ENCODE results near the gene APC. TPM values are rescaled to one million over a fixed set of nuclear protein-coding genes. Genes with fewer than 3 reads are reported as not detected.

Gene APC
- total RNA-seq, 2 experiments from 2014 or later: 28.6 to 33.6 TPM

DNA sequence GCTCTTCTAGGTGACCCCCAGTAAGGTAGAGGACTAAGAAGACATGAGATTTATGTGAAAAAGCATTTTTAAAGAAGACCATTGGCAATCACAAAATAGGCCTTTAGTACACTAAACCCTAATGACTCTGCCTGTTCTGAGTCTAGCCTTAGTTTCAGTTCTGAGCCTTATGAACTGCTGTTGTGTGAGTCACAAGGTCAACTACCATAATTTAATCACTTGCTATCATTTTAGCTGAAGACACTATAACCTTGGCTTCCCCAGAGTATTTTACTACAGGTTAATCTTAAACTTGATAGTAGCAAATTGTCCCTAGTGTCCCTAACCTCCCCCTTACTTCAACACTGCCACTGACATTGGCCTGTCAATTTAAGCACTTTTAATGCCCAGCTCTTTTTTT lies 34.4 kb downstream of the APC start:
- POLR2A ChIA-PET: interaction anchor here (0.7 kb wide), 1 partner anchor 150 kb away, joined by 3 read pairs; no protein-coding TSS in a partner anchor
- DNase-seq: no peak
- no peaks in the 10 kb centered on the region for H3K9me3 Mint-ChIP-seq
- peaks cover 13% of the 10 kb centered on the region for H3K36me3 Mint-ChIP-seq
- H3K27me3 Mint-ChIP-seq: no peaks in the 10 kb centered on the region
- H3K27ac Mint-ChIP-seq: no peak overlapping the region
- ATAC-seq (ENCODE audit: low read depth): no peak
- no peaks in the 10 kb centered on the region for H3K4me1 Mint-ChIP-seq
- H3K4me3 Mint-ChIP-seq: no peak overlapping the region

DNA sequence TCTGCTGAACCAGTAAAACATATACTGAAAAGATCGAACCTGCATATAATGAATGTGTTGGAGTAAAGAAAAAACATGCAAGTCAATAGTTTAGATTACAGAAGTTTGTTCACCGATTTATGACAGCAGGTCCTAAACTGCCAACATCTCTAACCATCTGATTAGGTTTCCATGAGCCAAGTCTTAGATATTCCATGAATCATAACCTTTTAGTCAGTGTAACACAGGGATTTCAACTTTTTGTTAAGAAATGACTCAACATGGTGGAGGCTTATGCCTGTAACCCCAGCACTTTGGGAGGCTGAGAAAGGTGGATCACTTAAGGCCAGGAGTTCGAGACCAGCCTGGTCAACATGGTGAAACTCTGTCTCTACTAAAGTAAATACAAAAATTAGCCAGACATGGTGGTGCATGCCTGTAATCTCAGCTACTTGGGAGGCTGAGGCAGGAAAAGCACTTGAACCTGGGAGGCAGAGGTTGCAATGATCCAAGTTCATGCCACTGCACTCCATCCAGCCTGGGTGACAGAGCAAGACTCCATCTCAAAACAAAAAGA lies 38.7 kb downstream of the APC start:
- DNase-seq (no peak), ATAC-seq (ENCODE audit: low read depth) (no peak)
- Mint-ChIP-seq H3K9me3 (no peaks in the 10 kb centered on the region), H3K27me3 (no peaks in the 10 kb centered on the region), H3K36me3 (peaks cover 22% of the 10 kb centered on the region), H3K4me1 (no peaks in the 10 kb centered on the region), H3K4me3 (no peak overlapping the region), H3K27ac (no peak overlapping the region)
- POLR2A ChIA-PET: no interaction called here

DNA sequence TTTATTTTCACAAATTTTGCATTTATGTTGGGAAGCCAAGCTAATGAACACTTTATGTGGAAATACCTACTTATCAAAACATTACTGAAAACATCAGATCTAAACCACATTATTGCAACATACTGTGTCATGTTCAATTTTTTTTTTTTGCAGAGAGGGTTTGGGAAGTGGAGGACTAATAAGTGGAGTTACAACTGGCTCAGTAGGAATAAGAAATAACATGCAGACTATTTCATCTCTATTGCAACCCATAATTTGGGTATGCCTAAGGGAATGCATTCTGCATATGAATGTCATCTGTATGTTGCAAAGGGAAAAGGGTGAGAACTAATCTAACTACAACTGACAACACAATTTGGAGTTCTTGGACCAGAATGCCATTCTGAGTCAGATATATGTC lies 41.8 kb downstream of the APC start:
- Mint-ChIP-seq H3K27ac (no peak overlapping the region), H3K4me1 (no peaks in the 10 kb centered on the region), H3K9me3 (no peaks in the 10 kb centered on the region), H3K27me3 (no peaks in the 10 kb centered on the region), H3K36me3 (peaks cover 25% of the 10 kb centered on the region), H3K4me3 (no peak overlapping the region)
- POLR2A ChIA-PET: no interaction called here
- ATAC-seq (ENCODE audit: low read depth) (no peak), DNase-seq (no peak)

DNA sequence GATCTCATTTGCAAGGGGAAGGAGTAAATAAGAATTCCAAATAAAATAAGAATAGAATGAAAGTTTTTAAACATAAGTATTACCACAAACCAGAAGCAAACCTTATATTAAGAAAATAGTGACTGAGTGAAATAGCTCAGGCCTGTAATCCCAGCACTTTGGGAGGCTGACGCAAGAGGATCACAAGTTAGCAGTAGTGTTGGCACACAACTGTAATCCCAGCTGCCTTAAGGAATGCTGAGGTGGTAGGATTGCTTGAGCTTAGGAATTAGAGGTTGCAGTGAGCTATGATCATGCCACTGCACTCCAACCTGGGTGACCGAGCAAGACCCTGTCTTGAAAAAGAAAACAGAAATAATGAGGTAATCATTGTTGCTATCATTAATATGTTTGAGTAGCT lies 47.0 kb downstream of the APC start:
- no peak for ATAC-seq (ENCODE audit: low read depth)
- POLR2A ChIA-PET: no interaction called here
- Mint-ChIP-seq H3K9me3 (no peaks in the 10 kb centered on the region), H3K4me3 (no peak overlapping the region), H3K4me1 (no peaks in the 10 kb centered on the region), H3K27me3 (no peaks in the 10 kb centered on the region), H3K36me3 (peaks cover 12% of the 10 kb centered on the region), H3K27ac (no peak overlapping the region)
- DNase-seq: no peak

DNA sequence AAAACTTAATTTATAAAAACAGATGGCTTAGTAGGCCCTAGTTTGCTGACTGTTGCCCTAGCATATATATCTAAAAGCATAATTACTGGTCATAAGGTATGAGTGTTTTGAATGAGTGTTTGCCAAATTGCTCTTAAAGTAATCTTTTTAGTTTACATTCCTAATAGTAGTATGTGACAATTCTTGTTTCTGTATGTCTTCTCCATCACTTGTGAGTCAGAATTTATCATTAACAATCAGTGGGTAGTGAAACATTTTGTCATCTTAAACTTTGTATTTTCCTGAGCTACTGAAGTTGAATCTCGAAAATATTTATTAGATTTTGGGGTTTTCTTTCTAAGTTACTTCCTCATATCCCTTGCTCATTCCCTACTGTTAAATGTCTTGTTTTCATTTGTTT lies 49.6 kb downstream of the APC start:
- Mint-ChIP-seq H3K4me1 (no peaks in the 10 kb centered on the region), H3K27me3 (no peaks in the 10 kb centered on the region), H3K36me3 (peaks cover 1% of the 10 kb centered on the region), H3K9me3 (no peaks in the 10 kb centered on the region), H3K4me3 (no peak overlapping the region), H3K27ac (no peak overlapping the region)
- ATAC-seq (ENCODE audit: low read depth): no peak
- POLR2A ChIA-PET: no interaction called here
- DNase-seq: no peak

DNA sequence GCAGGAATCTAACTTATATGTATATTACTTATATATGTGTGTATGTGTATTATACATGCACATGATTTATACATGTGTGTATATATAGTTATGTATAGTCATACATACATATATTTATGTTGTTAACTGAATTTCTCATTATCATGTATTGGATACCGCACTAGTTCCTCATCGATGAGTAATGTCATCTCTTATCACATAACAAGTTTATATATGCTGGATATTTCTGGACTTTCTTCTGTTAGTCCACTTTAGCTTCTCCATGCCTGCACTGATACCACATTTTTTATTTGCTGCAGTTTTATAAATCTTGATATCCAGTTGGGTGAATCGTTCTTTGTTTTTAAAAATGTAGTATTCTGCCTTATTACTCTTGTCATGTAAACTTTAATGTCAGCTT lies 50.2 kb downstream of the APC start:
- Mint-ChIP-seq H3K4me1 (no peaks in the 10 kb centered on the region), H3K36me3 (no peaks in the 10 kb centered on the region), H3K27ac (no peak overlapping the region), H3K9me3 (no peaks in the 10 kb centered on the region), H3K27me3 (no peaks in the 10 kb centered on the region), H3K4me3 (no peak overlapping the region)
- DNase-seq: no peak
- POLR2A ChIA-PET: no interaction called here
- ATAC-seq (ENCODE audit: low read depth): no peak

DNA sequence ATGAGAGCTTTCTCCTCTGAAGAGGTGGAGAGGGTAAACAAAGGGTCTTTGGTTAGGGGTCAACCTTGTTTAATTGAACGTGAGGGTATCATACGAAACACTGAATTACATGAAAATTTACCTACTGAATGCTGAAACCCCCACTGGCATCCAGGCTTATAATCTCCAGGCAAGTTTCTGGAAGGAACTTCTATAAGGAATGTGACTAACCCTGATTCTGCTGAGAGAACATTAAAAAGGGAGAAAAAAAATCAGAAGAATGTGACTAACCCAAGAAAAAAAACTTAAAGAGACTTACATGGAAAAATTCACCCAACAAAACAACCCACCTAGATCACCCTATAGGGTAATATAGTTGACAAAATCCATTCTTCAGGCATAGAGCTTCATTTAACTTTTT lies 55.5 kb downstream of the APC start:
- H3K27ac Mint-ChIP-seq: no peak overlapping the region
- H3K4me3 Mint-ChIP-seq: no peak overlapping the region
- H3K27me3 Mint-ChIP-seq: no peaks in the 10 kb centered on the region
- DNase-seq: no peak
- no peaks in the 10 kb centered on the region for H3K9me3 Mint-ChIP-seq
- H3K4me1 Mint-ChIP-seq: no peaks in the 10 kb centered on the region
- ATAC-seq (ENCODE audit: low read depth): no peak
- H3K36me3 Mint-ChIP-seq: peaks cover 23% of the 10 kb centered on the region
- POLR2A ChIA-PET: no interaction called here

DNA sequence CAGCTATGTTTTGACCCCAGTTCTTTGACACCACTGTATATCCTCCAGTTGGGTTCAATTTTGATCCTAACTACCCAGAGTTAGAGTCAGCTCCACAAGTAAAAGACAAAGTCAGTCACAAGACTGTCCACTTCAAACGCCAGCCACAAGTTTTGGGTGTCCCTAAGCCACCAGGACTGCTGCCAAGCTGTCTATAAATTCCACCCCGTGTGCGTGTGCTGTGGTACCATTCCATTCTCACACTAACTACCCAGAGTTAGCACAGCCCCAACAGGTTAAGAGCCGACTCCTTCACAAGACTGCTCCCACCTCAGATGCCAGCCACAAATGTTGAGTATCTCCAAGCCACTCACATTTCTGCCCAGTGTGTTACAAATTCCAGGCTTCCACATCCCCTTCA lies 56.7 kb downstream of the APC start:
- POLR2A ChIA-PET: no interaction called here
- DNase-seq (no peak), ATAC-seq (ENCODE audit: low read depth) (no peak)
- Mint-ChIP-seq H3K36me3 (peaks cover 26% of the 10 kb centered on the region), H3K9me3 (no peaks in the 10 kb centered on the region), H3K4me3 (no peak overlapping the region), H3K27ac (no peak overlapping the region), H3K27me3 (no peaks in the 10 kb centered on the region), H3K4me1 (peaks cover 2% of the 10 kb centered on the region)

DNA sequence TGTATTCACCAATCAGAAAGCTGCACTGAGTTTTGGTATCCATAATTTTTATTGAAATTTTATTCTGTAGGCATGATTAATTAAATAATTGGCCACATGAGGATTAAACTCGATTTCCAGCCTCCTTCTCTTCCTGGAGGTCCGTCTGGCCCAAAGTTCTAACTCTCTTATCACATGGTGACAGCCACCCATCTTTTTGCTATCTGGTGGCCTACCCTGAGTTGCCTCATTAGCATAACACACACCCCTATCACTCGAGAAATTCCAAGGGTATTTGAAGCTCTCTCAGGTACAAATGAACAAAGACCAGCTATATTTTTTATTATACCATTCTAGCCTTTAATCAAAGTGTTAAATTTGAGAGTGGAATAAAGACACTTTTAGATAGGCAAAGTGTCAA lies 57.7 kb downstream of the APC start:
- no peak overlapping the region for H3K4me3 Mint-ChIP-seq
- peaks cover 2% of the 10 kb centered on the region for H3K4me1 Mint-ChIP-seq
- H3K27ac Mint-ChIP-seq: no peak overlapping the region
- ATAC-seq (ENCODE audit: low read depth) (no peak), DNase-seq (no peak)
- no peaks in the 10 kb centered on the region for H3K27me3 Mint-ChIP-seq
- POLR2A ChIA-PET: no interaction called here
- H3K36me3 Mint-ChIP-seq: peaks cover 26% of the 10 kb centered on the region
- no peaks in the 10 kb centered on the region for H3K9me3 Mint-ChIP-seq

DNA sequence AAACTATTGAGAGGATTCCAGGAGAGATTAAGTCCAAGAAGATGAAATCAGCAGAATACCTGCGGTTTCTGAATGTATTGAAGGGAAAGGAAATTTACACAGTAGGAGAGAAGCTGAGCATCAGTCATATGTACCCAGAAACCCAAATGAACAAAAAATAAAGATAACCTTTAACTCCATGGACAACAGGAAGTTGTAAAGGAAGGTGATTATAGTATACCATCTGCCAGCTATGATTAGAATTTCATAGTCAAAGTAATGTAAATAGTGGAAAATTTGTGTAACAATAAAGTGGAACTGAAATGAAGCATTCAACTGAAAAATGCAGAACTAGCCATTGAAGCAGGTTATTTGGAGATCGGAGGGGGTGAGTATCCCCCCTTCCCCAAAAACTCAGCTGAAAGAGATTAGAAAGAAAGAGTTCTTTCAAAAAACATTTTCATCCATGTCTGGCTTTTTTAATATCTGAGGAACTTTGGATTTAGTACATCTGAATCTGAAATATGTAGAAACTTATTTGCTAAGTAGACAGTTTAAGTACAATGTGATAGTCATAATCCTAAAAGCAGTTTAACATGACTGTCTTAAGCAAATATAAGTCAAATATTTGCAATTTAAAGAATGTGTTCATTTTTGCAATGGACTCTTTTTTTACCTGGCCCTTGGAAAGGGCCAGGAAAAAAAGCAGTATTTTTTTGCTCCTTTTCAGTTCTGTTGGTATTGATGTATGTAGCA lies 58.4 kb downstream of the APC start:
- Mint-ChIP-seq H3K9me3 (no peaks in the 10 kb centered on the region), H3K4me1 (peaks cover 2% of the 10 kb centered on the region), H3K27ac (no peak overlapping the region), H3K4me3 (no peak overlapping the region), H3K36me3 (peaks cover 26% of the 10 kb centered on the region), H3K27me3 (no peaks in the 10 kb centered on the region)
- POLR2A ChIA-PET: no interaction called here
- DNase-seq: no peak
- no peak for ATAC-seq (ENCODE audit: low read depth)

DNA sequence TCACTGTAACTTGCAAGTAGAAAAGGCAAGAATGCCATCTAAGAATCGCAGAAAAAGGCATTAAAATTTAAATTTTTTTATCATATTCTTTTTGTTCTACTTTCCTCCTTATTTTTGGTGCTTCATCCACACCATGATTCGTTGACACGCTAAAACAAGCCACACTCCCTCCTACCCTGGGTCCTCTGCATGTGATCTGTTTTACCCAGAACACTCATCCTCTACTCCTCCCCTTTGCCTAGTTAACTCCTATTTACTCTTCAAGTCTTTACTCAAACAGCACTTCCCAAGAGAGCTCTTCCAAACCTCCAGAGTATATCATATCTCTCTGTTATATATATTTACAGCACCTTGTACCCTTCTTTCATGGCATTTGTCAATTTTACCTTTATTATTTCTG lies 62.0 kb downstream of the APC start:
- no peak overlapping the region for H3K4me3 Mint-ChIP-seq
- no peaks in the 10 kb centered on the region for H3K9me3 Mint-ChIP-seq
- ATAC-seq (ENCODE audit: low read depth): no peak
- H3K36me3 Mint-ChIP-seq: peaks cover 16% of the 10 kb centered on the region
- no peak overlapping the region for H3K27ac Mint-ChIP-seq
- peaks cover 2% of the 10 kb centered on the region for H3K4me1 Mint-ChIP-seq
- DNase-seq: no peak
- H3K27me3 Mint-ChIP-seq: no peaks in the 10 kb centered on the region
- POLR2A ChIA-PET: no interaction called here

DNA sequence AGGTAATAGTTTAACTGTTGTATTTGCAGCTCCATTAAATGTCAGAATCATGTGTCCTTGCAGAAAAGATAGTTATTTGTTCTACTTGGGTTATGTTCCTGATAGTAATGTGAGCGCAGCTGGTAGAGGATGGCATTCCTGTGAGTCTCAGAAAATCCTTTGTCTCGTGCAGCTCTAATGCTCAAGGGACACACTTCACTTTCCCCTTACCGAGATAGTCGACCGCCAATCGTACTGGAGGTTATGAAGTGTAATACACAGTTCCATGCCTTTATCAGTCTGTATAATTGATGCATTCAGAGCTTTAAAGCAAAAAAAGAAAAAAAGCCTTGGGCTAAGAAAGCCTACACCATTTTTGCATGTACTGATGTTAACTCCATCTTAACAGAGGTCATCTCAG lies 63.2 kb downstream of the APC start:
- Mint-ChIP-seq H3K36me3 (peaks cover 15% of the 10 kb centered on the region), H3K9me3 (no peaks in the 10 kb centered on the region), H3K27me3 (no peaks in the 10 kb centered on the region), H3K27ac (no peak overlapping the region), H3K4me3 (no peak overlapping the region), H3K4me1 (peaks cover 7% of the 10 kb centered on the region)
- no peak for ATAC-seq (ENCODE audit: low read depth)
- DNase-seq: no peak
- POLR2A ChIA-PET: no interaction called here

DNA sequence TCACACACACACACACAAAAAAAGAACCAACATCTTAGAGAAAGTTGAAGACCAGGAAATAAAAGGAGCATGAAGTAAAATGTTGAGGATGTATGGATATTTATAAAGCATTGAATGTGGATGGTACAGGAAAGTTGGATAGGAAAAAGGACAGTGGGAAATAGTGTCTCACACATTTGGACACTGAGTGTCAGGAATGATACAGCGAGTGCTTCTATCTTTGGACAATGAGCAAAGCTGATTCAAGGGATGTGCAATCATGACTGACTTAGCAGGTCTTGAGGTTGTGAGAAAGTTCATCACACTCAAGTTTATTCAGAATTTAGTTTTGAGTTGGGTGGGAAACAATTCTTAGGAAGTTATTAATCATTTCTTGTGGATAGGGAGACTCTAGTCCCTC lies 73.3 kb downstream of the APC start:
- no peaks in the 10 kb centered on the region for H3K9me3 Mint-ChIP-seq
- DNase-seq: no peak
- H3K4me3 Mint-ChIP-seq: no peak overlapping the region
- H3K27me3 Mint-ChIP-seq: no peaks in the 10 kb centered on the region
- no peak for ATAC-seq (ENCODE audit: low read depth)
- POLR2A ChIA-PET: no interaction called here
- no peak overlapping the region for H3K27ac Mint-ChIP-seq
- peaks cover 24% of the 10 kb centered on the region for H3K36me3 Mint-ChIP-seq
- peaks cover 1% of the 10 kb centered on the region for H3K4me1 Mint-ChIP-seq

DNA sequence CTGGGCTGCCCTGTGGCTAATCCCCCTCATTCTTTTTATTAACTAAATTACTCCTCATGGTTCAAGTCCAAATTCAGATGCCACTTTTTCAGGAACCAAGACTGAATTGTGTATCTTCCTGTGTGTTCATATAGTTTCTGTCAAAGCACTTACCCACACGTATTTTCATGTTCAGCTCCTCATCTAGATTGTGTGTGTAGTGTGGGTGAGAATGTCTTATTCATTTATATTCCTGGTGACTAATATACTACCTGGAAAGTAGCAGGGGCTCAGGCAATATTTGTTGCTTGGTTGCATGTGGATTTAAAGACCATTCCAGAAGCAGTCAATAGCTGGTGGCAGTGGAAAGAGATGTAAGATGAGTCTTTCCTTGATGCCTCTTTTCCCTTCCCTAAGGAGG lies 74.9 kb downstream of the APC start:
- Mint-ChIP-seq H3K27me3 (no peaks in the 10 kb centered on the region), H3K4me3 (no peak overlapping the region), H3K4me1 (no peaks in the 10 kb centered on the region), H3K36me3 (peaks cover 22% of the 10 kb centered on the region), H3K27ac (no peak overlapping the region), H3K9me3 (no peaks in the 10 kb centered on the region)
- POLR2A ChIA-PET: no interaction called here
- ATAC-seq (ENCODE audit: low read depth) (no peak), DNase-seq (no peak)

DNA sequence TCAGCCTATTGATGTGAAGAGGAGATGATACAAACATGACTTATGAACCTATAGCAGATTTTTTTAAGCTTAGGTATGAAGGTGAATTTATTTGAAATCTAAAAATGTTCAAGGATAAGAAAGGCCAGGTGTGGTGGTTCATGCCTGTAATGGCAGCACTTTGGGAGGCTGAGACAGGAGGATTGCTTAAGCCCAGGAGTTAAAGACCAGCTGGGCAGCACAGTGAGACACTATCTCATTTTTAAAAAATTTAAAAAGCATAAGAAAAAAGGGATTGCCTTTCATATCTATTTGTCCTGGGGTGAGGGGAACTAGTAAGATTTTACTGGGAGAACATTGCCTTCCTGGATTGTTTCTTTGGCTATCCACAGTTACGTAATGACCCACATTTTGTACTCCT lies 82.6 kb downstream of the APC start:
- Mint-ChIP-seq H3K27ac (no peak overlapping the region), H3K4me1 (no peaks in the 10 kb centered on the region), H3K36me3 (peaks cover 6% of the 10 kb centered on the region), H3K4me3 (no peak overlapping the region), H3K27me3 (no peaks in the 10 kb centered on the region), H3K9me3 (no peaks in the 10 kb centered on the region)
- POLR2A ChIA-PET: no interaction called here
- ATAC-seq (ENCODE audit: low read depth) (no peak), DNase-seq (no peak)
